ENCODE results near the gene PTPRD.

The PTPRD gene

GRCh38 chr9:10045598-10045997, 567.2 kb downstream of the PTPRD start:
- DNase-seq: no peak

- DNase-seq: no peak
These were observed 571.0 kb downstream of the PTPRD start for GRCh38 chr9:10041726-10042229.

GRCh38 chr9:10036095-10036494, 576.7 kb downstream of the PTPRD start:
- DNase-seq: no peak

GRCh38 chr9:10032166-10032565, 580.6 kb downstream of the PTPRD start:
- DNase-seq: no peak

- DNase-seq: no peak
These were observed 586.3 kb downstream of the PTPRD start for GRCh38 chr9:10026443-10026984.

GRCh38 chr9:10015755-10016154, 597.0 kb downstream of the PTPRD start:
- no peak for DNase-seq

- no peak for DNase-seq
These were observed 597.9 kb downstream of the PTPRD start for GRCh38 chr9:10014889-10015288.

- DNase-seq: no peak
These were observed 603.4 kb downstream of the PTPRD start for GRCh38 chr9:10009401-10009800.

- no peak for DNase-seq
These were observed 604.6 kb downstream of the PTPRD start for GRCh38 chr9:10008101-10008799.

- no peak for DNase-seq
These were observed 605.4 kb downstream of the PTPRD start for GRCh38 chr9:10007356-10007755.

- no peak for DNase-seq
These were observed 607.6 kb downstream of the PTPRD start for GRCh38 chr9:10005206-10005605.

GRCh38 chr9:10003047-10003446, 609.8 kb downstream of the PTPRD start:
- no peak for DNase-seq

GRCh38 chr9:10000669-10001068, 612.1 kb downstream of the PTPRD start:
- DNase-seq: no peak

GRCh38 chr9:9998491-9999287, 614.1 kb downstream of the PTPRD start:
- DNase-seq: no peak

GRCh38 chr9:9997585-9997984, 615.2 kb downstream of the PTPRD start:
- DNase-seq: no peak

- no peak for DNase-seq
These were observed 616.5 kb downstream of the PTPRD start for GRCh38 chr9:9996259-9996658.

GRCh38 chr9:9992936-9993335, 619.9 kb downstream of the PTPRD start:
- DNase-seq: no peak

- no peak for DNase-seq
These were observed 639.7 kb downstream of the PTPRD start for GRCh38 chr9:9973062-9973461.

- DNase-seq: no peak
These were observed 642.3 kb downstream of the PTPRD start for GRCh38 chr9:9970514-9970913.

- no peak for DNase-seq
These were observed 649.0 kb downstream of the PTPRD start for GRCh38 chr9:9963841-9964240.

- DNase-seq: no peak
These were observed 650.9 kb downstream of the PTPRD start for GRCh38 chr9:9961934-9962333.

GRCh38 chr9:9961487-9961886, 651.3 kb downstream of the PTPRD start:
- DNase-seq: no peak

GRCh38 chr9:9951556-9952160, 661.1 kb downstream of the PTPRD start:
- DNase-seq: no peak

- DNase-seq: no peak
These were observed 662.0 kb downstream of the PTPRD start for GRCh38 chr9:9950813-9951212.

All from NCI-H1048 (cell line).